Stimulated activated CD8-positive, alpha-beta memory T cell treated with anti-CD3 and anti-CD28 coated beads, Interleukin-15, amount 100 ng/mL, for 48 hours (primary cell): ENCODE measurements around the gene RIPK3.

Source experiments
- DNase-seq, 2 donors: peaks; one replicate each; pipeline ENCODE4 v3.0.0-alpha.2; 2020; ENCODE audit warnings: low read depth in 2 of 2

The RIPK3 gene

DNA sequence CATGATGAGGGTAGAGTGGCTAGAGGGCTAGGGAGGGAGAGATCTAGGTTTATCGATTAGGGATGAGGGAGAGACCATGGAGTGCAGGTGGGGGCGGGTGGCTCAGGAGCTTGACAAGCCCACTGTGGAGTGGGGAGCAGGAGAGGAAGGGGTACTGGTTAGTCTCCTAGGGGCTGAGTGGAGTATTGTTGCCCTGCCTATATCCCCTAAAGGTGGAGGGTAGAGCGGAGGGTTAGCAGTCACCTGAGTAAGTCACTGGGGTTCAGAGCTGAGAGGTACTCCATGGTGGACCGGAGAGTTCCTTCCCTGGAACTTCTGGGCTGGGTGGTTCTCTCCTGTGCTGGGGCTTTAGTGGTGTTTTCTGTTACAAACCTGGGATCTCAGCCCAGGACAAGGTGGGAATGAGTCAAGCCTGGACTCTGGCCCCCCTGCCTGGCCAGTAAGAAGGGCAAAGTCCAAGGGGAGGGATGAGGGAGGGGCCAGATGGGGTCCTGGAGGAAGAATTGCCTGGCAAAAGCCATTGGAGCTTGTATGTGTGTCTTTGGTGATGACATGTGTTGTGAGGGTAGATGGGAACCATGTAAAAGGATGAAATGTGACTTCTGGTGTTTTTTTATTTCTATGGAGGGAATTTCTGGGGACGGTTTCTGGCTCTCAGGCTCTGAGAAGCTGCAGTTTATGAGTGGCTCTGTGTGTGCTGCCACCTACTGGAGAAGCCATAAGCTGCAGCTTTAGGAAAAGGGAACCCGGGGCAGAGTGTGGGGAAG is 32.0 kb downstream of the RIPK3 start, which contains the start of gene CIDEB:
CIDEB (minus strand) TSS at position 403 of the 767 bp plus-strand sequence; CDS start at position 284, 119 bp downstream.
- DNase-seq, result no peak

- DNase-seq, result no peak
Measured at GRCh38 chr14:24307156-24307574, 32.6 kb downstream of the RIPK3 start.

DNA sequence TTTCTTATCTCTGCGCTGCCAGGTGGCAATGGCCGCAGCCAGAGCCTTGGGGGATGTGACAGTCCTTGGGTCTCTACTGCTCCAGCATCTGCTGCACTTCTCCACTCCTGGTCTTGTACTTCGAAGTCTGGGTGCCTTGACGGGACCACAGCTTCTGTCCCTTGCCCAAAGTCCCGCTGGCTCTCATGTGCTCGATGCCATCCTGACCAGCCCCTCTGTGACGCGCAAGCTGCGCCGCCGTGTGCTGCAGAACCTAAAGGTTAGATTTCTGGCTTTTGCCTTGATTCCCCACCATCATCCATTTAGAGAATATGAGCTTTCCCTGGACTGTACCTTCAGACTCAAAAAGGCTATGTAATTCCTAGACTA is 35.8 kb downstream of the RIPK3 start:
- DNase-seq, result no peak

- DNase-seq, result no peak
Measured at GRCh38 chr14:24300326-24300980, 39.3 kb downstream of the RIPK3 start.

DNA sequence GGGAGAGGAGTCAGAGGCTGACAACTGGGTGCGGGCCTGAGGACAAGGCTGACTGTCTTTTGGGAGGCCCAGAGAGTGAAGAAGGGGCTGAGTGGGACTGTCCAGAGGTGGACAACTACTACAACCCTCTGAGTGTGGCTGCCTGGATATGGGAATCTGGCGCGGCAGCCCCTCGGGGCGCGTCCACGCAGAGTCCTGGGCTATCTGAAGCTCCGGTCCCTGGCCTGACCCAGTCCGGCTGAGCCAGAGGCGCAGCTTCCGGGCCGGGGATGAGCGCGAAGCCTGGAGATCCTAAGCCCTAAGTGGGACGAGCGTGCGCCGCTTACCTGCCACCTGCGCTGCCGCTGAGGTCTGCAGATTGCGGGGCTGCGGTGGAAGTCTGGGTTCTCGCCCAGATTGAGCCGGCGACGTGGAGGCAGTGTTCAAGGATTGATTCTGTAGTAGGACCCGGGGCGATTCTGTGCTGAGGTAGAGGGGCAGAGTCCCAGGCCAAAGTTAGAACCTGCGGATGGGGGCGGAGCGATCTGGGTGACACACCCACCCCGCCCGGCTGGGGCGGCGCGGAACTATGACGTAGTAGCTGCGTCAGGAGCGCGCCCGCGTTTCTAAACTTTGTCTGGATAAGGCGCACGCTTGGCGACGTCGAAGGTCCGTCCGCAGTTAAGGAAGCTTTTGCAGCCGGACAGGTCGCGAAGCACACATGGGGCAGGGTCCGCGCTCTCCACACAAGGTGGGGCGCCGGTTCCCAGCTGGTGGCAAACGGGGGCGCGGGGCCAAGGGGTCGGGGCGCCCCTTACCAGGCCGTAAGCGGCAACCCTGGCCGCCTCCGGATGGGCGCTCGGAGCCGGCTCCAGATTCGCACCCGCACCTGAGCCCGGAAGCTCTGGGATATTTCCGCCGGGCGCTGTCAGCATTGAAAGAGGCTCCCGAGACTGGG is 40.3 kb downstream of the RIPK3 start, which contains the start of the genes DHRS1 and NOP9:
DHRS1 (minus strand) TSS at position 526 of the 937 bp plus-strand sequence. CDS start 674 bp downstream, outside the sequence.
NOP9 (plus strand) TSS at position 596 of the 937 bp plus-strand sequence; CDS start at position 701, 105 bp downstream.
- DNase-seq, result peak; percentile 83 to 84

- DNase-seq, result no peak
Measured at GRCh38 chr14:24298892-24299254, 40.9 kb downstream of the RIPK3 start.

GRCh38 chr14:24297190-24297964 is 42.4 kb downstream of the RIPK3 start:
- no peak for DNase-seq

DNA sequence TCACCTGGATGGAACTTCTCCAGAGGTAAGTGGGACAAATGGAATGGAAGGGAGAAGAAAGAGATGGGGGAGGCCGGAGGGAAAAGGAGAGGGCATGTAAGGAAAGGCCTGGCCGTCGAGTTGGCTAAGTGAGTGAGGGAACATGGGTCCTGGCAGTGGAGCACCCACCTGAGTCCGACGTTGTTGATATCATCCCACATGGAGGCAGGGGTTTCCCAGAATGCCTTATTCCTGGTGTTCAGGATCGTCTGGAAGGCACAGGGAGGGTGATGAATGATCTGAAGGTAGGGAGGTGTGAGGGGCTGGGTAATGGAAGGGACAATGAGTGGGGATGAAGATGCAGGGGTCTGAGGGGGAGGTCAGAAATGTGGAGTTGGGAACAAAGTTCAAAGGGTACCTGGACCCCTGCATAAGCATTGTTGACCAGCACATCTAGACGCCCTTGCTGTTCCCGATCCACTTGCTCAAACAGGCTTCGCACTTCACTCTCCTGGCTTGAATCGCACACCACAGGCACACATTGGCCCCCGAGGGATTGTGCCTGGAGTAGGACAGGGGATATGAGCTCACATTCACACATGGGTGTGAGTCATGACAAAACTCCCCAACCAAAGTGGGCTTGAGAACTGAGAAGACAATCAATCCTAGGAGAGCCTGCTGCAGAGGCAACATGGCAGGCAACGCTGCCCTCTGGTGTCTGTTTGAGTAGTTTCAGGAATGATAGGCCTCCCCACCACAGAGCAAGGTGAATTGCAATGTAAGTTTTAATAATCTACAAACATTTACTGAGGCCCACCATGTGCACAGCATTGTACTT is 43.2 kb downstream of the RIPK3 start:
- DNase-seq, result peak; percentile 51 to 57

- DNase-seq, result no peak
Measured at GRCh38 chr14:24293525-24293924, 46.3 kb downstream of the RIPK3 start.

- no peak for DNase-seq
Measured at GRCh38 chr14:24292118-24292807, 47.5 kb downstream of the RIPK3 start.

- no peak for DNase-seq
Measured at GRCh38 chr14:24291446-24292117, 48.2 kb downstream of the RIPK3 start.

DNA sequence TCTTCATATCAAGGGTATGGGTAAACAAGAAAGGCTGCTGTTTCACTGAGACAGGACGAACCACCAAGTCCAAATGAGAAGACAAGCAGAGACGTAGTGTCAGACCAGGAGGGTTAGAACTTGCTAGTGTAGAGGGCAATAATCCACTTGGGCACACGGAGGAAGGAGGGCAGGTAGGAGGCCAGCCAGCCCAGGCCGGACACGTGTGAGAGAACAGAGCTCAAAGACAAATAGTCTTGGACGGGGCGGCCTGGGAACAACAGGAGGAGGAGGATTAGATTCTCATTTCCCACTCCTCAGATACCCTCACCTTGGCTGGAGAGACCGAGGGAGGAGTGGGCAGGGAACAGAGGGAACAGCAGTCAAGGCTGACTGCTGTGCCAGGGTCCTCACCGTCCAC is 49.0 kb downstream of the RIPK3 start:
- DNase-seq, result no peak

GRCh38 chr14:24289649-24290280 is 50.0 kb downstream of the RIPK3 start:
- peak; percentile 63 to 75 for DNase-seq

DNA sequence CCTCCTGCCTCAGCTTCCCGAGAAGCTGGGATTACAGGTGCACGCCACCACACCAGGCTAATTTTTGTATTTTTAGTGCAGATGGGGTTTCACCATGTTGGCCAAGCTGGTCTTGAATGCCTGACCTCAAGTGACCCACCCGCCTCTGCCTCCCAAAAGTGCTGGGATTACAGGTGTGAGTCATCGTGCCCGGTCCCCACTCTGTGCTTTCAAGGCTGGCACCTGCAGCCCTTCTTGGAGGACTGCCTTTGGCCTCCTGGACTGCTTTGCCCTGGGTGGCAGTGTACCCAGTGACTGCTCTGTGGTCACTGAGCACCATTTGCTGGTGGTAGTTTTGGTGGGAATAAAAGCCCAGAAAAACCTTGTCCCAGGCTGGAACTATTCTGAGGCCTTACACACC is 52.8 kb downstream of the RIPK3 start:
- no peak for DNase-seq
